NT2/D1 (cell line): Measurements from ENCODE around the gene WWTR1.

ENCODE experiments used
- SUZ12 ChIP-seq: IDR thresholded peaks from 2 replicates; pipeline ENCODE4 v1.6.1; 2011; ENCODE audit not compliant: insufficient read length, insufficient read depth; ENCODE audit errors: extremely low read depth
- YY1 ChIP-seq: IDR thresholded peaks from 2 replicates; pipeline ENCODE4 v1.6.1; 2011; ENCODE audit not compliant: insufficient read length, insufficient read depth
- ZNF274 ChIP-seq: IDR thresholded peaks from 2 replicates; pipeline ENCODE4 v1.6.1; 2011; ENCODE audit warnings: mild to moderate bottlenecking, low read depth, low read length

DNA sequence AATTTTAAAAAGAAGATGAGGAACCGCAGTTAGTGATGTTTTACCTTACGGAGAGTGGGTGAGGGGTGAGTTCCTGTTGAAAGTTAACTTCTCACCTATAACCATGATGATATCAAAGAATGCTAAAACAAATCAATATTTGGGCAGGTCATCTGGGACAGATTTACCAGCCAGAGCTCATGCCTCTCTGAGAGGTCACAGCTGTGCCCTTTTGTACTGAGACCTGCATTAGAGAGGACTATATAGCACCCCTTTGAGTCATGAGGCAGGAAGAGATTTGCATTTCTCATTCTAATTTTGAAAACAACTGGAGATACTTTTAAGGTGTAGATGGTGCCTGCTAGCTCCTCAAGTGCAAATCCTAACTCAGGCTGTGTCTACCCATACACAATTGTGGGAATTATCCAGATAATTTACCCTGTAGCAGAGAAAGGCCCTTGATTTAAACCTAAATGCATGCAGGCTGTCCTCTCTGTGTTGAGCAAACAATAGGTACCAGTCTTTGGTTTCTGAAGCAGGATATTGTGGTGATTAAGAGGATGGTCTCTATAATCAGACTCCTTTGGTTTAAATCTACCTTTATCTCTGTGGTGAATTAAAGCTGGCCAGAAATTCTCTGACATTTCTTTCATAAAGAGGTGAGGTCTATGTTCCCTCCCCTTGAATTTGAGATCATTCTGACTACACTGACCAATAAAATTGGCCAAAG lies 189.2 kb downstream of the WWTR1 start:
- no peak for TF ChIP-seq YY1
- TF ChIP-seq ZNF274: no peak
- no peak for TF ChIP-seq SUZ12
